ENCODE data around the gene SERPINB2. TPM values are rescaled to one million over a fixed set of nuclear protein-coding genes. Genes with fewer than 3 reads are reported as not detected.

SERPINB2 gene
- total and polyA plus RNA-seq, 2 donors from 2014 or later: not detected

DNA sequence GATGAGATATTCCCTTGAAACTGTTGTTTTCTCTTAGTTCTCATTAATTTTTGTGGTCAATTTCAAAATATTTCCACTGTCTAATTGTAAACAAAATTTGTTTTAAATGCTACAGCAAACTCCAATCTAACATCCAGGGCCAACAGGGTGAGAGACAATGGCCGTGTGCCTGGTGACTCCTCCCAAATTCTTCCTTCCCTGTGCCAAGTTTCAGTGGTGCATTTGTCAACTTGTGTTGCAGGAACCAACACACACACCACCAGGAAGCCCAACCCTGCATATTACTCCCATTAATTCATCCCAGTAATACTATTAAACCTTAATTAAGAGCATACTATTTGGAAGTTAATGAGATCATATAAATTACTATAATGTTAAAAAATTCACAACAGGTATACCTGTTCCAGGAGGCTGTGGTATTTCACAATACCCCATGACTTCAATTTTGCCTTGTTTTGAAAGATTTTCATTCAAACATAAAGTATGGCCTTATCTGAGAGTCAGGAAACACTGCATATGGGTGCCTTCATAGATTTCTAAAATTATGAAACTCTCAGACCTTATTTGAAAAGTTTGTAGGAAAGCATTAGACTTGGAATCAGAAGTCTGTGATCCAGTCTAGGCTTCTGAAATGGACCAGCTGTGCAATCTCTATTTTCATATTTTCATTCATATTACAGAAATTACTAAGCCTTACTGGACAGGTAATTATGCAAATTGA is 1.1 kb downstream of the SERPINB2 start:
- no peak overlapping the region for H3K9ac ChIP-seq (ENCODE audit: low read length in 3 of 3)
- H3K9me3 ChIP-seq (ENCODE audit: control insufficient read depth in 2 of 3, insufficient read depth in 1 of 3, low read length in 3 of 3): no peaks in the 10 kb centered on the region
- no peaks in the 10 kb centered on the region for H3K36me3 ChIP-seq (ENCODE audit: control insufficient read depth in 2 of 3, insufficient read depth in 3 of 3, low read length in 3 of 3)
- H3K4me1 ChIP-seq (ENCODE audit: control insufficient read depth in 2 of 3, insufficient read depth in 2 of 3, low read depth in 1 of 3, low read length in 3 of 3): no peaks in the 10 kb centered on the region
- no peaks in the 10 kb centered on the region for H3K27me3 ChIP-seq (ENCODE audit: control insufficient read depth, insufficient read depth, low read length)
- TF ChIP-seq, protein P1, sequence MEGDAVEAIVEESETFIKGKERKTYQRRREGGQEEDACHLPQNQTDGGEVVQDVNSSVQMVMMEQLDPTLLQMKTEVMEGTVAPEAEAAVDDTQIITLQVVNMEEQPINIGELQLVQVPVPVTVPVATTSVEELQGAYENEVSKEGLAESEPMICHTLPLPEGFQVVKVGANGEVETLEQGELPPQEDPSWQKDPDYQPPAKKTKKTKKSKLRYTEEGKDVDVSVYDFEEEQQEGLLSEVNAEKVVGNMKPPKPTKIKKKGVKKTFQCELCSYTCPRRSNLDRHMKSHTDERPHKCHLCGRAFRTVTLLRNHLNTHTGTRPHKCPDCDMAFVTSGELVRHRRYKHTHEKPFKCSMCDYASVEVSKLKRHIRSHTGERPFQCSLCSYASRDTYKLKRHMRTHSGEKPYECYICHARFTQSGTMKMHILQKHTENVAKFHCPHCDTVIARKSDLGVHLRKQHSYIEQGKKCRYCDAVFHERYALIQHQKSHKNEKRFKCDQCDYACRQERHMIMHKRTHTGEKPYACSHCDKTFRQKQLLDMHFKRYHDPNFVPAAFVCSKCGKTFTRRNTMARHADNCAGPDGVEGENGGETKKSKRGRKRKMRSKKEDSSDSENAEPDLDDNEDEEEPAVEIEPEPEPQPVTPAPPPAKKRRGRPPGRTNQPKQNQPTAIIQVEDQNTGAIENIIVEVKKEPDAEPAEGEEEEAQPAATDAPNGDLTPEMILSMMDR (IDR thresholded peaks at IDR 0.05; ENCODE audit: borderline replicate concordance, extremely low read depth, insufficient read depth): no peak
- no peak overlapping the region for H3K4me3 ChIP-seq (ENCODE audit: low read length in 3 of 3)
- FAIRE-seq (no peak), DNase-seq (no peak)
- intact Hi-C loops (cut with DNase I): no loop called here
- no peak overlapping the region for H3K27ac ChIP-seq (ENCODE audit: low read depth in 2 of 2, low read length in 2 of 2)

DNA sequence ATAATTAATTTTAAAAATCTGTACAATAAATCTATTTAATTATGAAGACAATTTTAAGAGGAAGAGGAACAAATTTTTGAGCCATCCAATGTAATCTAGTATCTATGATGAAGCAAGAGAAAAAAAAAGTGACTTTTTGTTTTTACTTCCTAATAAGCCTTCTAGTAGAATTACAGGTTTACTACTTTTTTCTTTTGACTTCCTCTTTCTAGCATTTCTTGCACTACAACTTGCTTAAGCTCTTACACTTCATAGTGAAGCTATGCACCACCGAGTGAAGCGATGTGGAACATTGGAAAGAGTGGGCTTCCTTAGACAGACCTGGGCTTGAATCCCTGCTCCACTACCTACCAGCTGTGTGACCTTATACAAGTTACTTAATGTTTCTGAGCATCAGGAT is 2.1 kb downstream of the SERPINB2 start:
- Histone ChIP-seq H3K36me3 (ENCODE audit: control insufficient read depth in 2 of 3, insufficient read depth in 3 of 3, low read length in 3 of 3) (no peaks in the 10 kb centered on the region), H3K9me3 (ENCODE audit: control insufficient read depth in 2 of 3, insufficient read depth in 1 of 3, low read length in 3 of 3) (no peaks in the 10 kb centered on the region), H3K4me3 (ENCODE audit: low read length in 3 of 3) (no peak overlapping the region), H3K4me1 (ENCODE audit: control insufficient read depth in 2 of 3, insufficient read depth in 2 of 3, low read depth in 1 of 3, low read length in 3 of 3) (no peaks in the 10 kb centered on the region), H3K27me3 (ENCODE audit: control insufficient read depth, insufficient read depth, low read length) (no peaks in the 10 kb centered on the region), H3K9ac (ENCODE audit: low read length in 3 of 3) (no peak overlapping the region), H3K27ac (ENCODE audit: low read depth in 2 of 2, low read length in 2 of 2) (no peak overlapping the region)
- FAIRE-seq (no peak), DNase-seq (no peak)
- intact Hi-C loops (cut with DNase I): no loop called here
- TF ChIP-seq, protein P1 (IDR thresholded peaks at IDR 0.05; ENCODE audit: borderline replicate concordance, extremely low read depth, insufficient read depth): no peak

DNA sequence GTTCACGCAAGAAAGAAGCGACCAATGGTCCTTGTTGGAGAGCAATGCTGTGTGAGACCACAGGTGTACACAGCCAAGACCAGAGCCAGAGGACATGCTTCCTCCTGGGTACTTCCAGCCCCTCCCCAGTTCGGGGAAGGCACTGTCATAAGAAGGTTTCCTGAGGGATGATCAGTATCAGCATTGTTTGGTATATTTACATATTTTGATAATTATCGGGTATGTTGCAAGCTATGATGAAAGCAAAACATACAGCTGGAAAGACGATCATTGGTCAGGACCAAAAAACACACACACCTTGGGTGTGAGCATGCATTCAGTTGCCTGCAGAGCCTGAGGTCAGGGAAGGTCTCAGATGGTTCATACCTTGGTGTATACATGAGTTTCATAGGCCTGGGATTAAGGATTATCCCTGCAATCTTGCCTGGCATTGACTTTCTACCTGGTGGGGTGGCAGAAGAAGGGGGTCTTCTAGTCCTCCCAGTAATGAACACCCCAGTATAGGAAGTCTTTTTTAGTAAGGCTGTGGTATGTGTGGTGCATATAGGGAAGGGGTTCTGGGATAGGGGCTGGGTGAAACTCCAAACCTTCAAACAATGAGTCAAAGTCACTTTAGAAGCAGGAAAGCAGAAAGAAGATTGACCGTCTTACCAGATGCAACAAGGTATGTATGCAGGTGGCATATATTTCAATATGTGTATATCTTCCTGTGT is 2.9 kb downstream of the SERPINB2 start:
- no peak for FAIRE-seq

More for the DNA sequence above, 2.9 kb downstream of the SERPINB2 start:
- H3K4me3 ChIP-seq (ENCODE audit: low read length in 3 of 3): no peak overlapping the region
- intact Hi-C loops (cut with DNase I): no loop called here
- TF ChIP-seq, protein P1 (IDR thresholded peaks at IDR 0.05; ENCODE audit: borderline replicate concordance, extremely low read depth, insufficient read depth): no peak
- H3K9me3 ChIP-seq (ENCODE audit: control insufficient read depth in 2 of 3, insufficient read depth in 1 of 3, low read length in 3 of 3): no peaks in the 10 kb centered on the region
- no peak overlapping the region for H3K9ac ChIP-seq (ENCODE audit: low read length in 3 of 3)
- no peaks in the 10 kb centered on the region for H3K4me1 ChIP-seq (ENCODE audit: control insufficient read depth in 2 of 3, insufficient read depth in 2 of 3, low read depth in 1 of 3, low read length in 3 of 3)
- no peaks in the 10 kb centered on the region for H3K27me3 ChIP-seq (ENCODE audit: control insufficient read depth, insufficient read depth, low read length)
- no peak overlapping the region for H3K27ac ChIP-seq (ENCODE audit: low read depth in 2 of 2, low read length in 2 of 2)
- DNase-seq: no peak
- no peaks in the 10 kb centered on the region for H3K36me3 ChIP-seq (ENCODE audit: control insufficient read depth in 2 of 3, insufficient read depth in 3 of 3, low read length in 3 of 3)
